Cardiac fibroblast (primary cell): ENCODE measurements around the gene TCF12.

ENCODE experiments used
- DNase-seq, 2 donors: peaks; one replicate each; pipeline versions ENCODE4 v3.0.0 to v3.0.0-alpha.2; 2010; ENCODE audit warnings: low read depth in 2 of 2
- H3K4me3 ChIP-seq, 2 donors: replicated peaks in 1 of 2; 1 replicate in 1 of 2; 2 replicates in 1 of 2; pipeline ENCODE4 v1.5.1; 2011; ENCODE audit warnings: low read depth in 2 of 2, low read length in 2 of 2, mild to moderate bottlenecking in 2 of 2, moderate library complexity in 1 of 2
- CTCF ChIP-seq: IDR thresholded peaks from one replicate; pipeline ENCODE4 v1.5.1; 2011; ENCODE audit warnings: low read depth, mild to moderate bottlenecking, low read length, inconsistent platforms

TCF12 gene

GRCh38 chr15:57108296-57108695 lies 189.9 kb downstream of the TCF12 start:
- no peak for TF ChIP-seq CTCF
- DNase-seq, result no peak
- H3K4me3 ChIP-seq, result no peak overlapping the region

- TF ChIP-seq CTCF, result no peak
- DNase-seq, result no peak
- H3K4me3 ChIP-seq, result no peak overlapping the region
Observed at GRCh38 chr15:57109005-57109404, 190.6 kb downstream of the TCF12 start.

GRCh38 chr15:57111002-57111401 lies 192.6 kb downstream of the TCF12 start:
- no peak for DNase-seq
- peak; percentile 15 for TF ChIP-seq CTCF
- H3K4me3 ChIP-seq, result no peak overlapping the region

- no peak for DNase-seq
- H3K4me3 ChIP-seq, result no peak overlapping the region
- TF ChIP-seq CTCF, result no peak
Observed at GRCh38 chr15:57112178-57112577, 193.7 kb downstream of the TCF12 start.

- peak; percentile 25 to 64 for DNase-seq
- no peak for TF ChIP-seq CTCF
- H3K4me3 ChIP-seq, result no peak overlapping the region
Observed at GRCh38 chr15:57114070-57114469, 195.6 kb downstream of the TCF12 start.

- TF ChIP-seq CTCF, result no peak
- peak; percentile 45 to 52 for DNase-seq
- no peak overlapping the region for H3K4me3 ChIP-seq
Observed at GRCh38 chr15:57118013-57118799, 199.8 kb downstream of the TCF12 start.
